OCI-LY1 (cell line): ENCODE measurements around the gene PSMD1.

ENCODE experiments used
- H2AFZ ChIP-seq: fragments of 200-600 bp; sonication (generic), shearing (Covaris generic); 2 replicates; pipeline ENCODE4 v1.6.0; 2014; ENCODE audit warnings: antibody characterized with exemption, mild to moderate bottlenecking, low read length
- H3F3A ChIP-seq: fragments of 200-600 bp; sonication (generic), shearing (Covaris generic); 2 replicates; pipeline ENCODE4 v1.6.0; 2014; ENCODE audit warnings: mild to moderate bottlenecking, antibody characterized with exemption, low read length, moderate library complexity; ENCODE audit not compliant: insufficient read depth
- H3K27ac ChIP-seq: fragments of 200-600 bp; sonication (generic); 2 replicates; pipeline ENCODE4 v1.5.1; 2014; ENCODE audit warnings: low read length, mixed run types, mild to moderate bottlenecking, low read depth; ENCODE audit not compliant: poor library complexity, severe bottlenecking
- H3K27me3 ChIP-seq: fragments of 200-600 bp; sonication (generic); 2 replicates; pipeline ENCODE4 v1.6.0; 2014; ENCODE audit warnings: antibody characterized with exemption, mild to moderate bottlenecking, low read length, moderate library complexity; ENCODE audit not compliant: insufficient read depth
- H3K36me3 ChIP-seq: fragments of 200-600 bp; sonication (generic); 2 replicates; pipeline ENCODE4 v1.6.1; 2014; ENCODE audit warnings: mild to moderate bottlenecking, antibody characterized with exemption, low read length, moderate library complexity, mixed read lengths; ENCODE audit not compliant: insufficient read depth
- H3K4me1 ChIP-seq: fragments of 200-600 bp; sonication (generic); 2 replicates; pipeline ENCODE4 v1.5.1; 2014; ENCODE audit warnings: mild to moderate bottlenecking, low read length, moderate library complexity; ENCODE audit not compliant: insufficient read depth, severe bottlenecking
- H3K4me2 ChIP-seq: fragments of 200-600 bp; sonication (generic), shearing (Covaris generic); 2 replicates; pipeline ENCODE4 v1.6.1; 2014; ENCODE audit warnings: low read length
- H3K4me3 ChIP-seq: fragments of 200-600 bp; sonication (generic); 2 replicates; pipeline ENCODE4 v1.5.1; 2014; ENCODE audit warnings: low read length, low read depth, mild to moderate bottlenecking, mixed read lengths; ENCODE audit not compliant: poor library complexity, severe bottlenecking
- H3K79me2 ChIP-seq: fragments of 200-600 bp; shearing (Covaris generic); 2 replicates; pipeline ENCODE4 v1.6.1; 2016; ENCODE audit warnings: mixed run types, low read length, mixed read lengths; ENCODE audit not compliant: insufficient read depth
- H3K9ac ChIP-seq: fragments of 200-600 bp; sonication (generic), shearing (Covaris generic); 2 replicates; pipeline ENCODE4 v1.6.1; 2014; ENCODE audit warnings: mild to moderate bottlenecking, low read length, mixed read lengths
- H3K9me2 ChIP-seq: fragments of 200-600 bp; sonication (generic), shearing (Covaris generic); 2 replicates; pipeline ENCODE4 v1.6.1; 2014; ENCODE audit warnings: low read depth, mild to moderate bottlenecking, low read length, mixed read lengths
- H3K9me3 ChIP-seq: fragments of 200-600 bp; shearing (Covaris generic); 2 replicates; pipeline ENCODE4 v1.6.1; 2014; ENCODE audit warnings: low read length, mixed read lengths
- H4K20me1 ChIP-seq: fragments of 200-600 bp; sonication (generic), shearing (Covaris generic); 2 replicates; pipeline ENCODE4 v1.6.0; 2016; ENCODE audit warnings: mild to moderate bottlenecking, low read length; ENCODE audit not compliant: insufficient read depth
- EZH2 ChIP-seq: fragments of 200-600 bp; sonication (generic), shearing (Covaris generic); IDR thresholded peaks from 2 replicates; pipeline ENCODE4 v1.8.0; 2017; ENCODE audit warnings: borderline replicate concordance, mixed run types, mild to moderate bottlenecking, antibody characterized with exemption, low read length, moderate library complexity, mixed read lengths
- TF ChIP-seq, protein P1 (sequence below): fragments of 200-600 bp; sonication (generic), shearing (Covaris generic); IDR thresholded peaks from 2 replicates; pipeline ENCODE4 v1.5.1; 2017; ENCODE audit warnings: mild to moderate bottlenecking, antibody characterized with exemption, low read length, moderate library complexity, mixed read lengths

The PSMD1 gene

DNA sequence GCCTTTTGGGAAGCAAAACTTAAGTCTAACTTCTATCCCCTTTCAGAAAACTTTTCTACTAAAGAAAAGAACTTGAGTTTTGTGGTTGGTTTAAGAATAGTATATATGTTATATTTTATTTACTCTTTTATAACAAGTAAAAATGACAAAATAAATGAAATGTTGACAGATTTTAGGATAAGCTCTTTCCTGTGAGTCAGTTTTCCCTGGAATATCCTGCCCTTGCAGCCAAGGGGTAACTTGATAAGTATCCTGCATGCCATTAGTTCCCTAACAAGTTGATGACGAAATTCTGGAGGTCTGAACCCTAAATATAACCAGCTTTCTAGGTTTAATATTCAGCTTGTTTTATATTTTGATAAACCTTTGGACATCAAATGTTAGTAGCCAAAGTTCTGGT lies 75.5 kb downstream of the PSMD1 start:
- H3K4me1 ChIP-seq: peaks cover 8% of the 10 kb centered on the region
- H3K79me2 ChIP-seq: 0 out of 2 replicates have a peak, but pooled peaks cover 3% of the 10 kb centered on the region
- H3K9me3 ChIP-seq: no peaks in the 10 kb centered on the region
- H3K4me2 ChIP-seq: no peak overlapping the region
- no peaks in the 10 kb centered on the region for H3F3A ChIP-seq
- H3K9ac ChIP-seq: no peak overlapping the region
- TF ChIP-seq, protein P1, sequence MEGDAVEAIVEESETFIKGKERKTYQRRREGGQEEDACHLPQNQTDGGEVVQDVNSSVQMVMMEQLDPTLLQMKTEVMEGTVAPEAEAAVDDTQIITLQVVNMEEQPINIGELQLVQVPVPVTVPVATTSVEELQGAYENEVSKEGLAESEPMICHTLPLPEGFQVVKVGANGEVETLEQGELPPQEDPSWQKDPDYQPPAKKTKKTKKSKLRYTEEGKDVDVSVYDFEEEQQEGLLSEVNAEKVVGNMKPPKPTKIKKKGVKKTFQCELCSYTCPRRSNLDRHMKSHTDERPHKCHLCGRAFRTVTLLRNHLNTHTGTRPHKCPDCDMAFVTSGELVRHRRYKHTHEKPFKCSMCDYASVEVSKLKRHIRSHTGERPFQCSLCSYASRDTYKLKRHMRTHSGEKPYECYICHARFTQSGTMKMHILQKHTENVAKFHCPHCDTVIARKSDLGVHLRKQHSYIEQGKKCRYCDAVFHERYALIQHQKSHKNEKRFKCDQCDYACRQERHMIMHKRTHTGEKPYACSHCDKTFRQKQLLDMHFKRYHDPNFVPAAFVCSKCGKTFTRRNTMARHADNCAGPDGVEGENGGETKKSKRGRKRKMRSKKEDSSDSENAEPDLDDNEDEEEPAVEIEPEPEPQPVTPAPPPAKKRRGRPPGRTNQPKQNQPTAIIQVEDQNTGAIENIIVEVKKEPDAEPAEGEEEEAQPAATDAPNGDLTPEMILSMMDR: no peak
- TF ChIP-seq EZH2: no peak
- no peaks in the 10 kb centered on the region for H3K36me3 ChIP-seq
- H4K20me1 ChIP-seq: no peaks in the 10 kb centered on the region
- no peak overlapping the region for H3K4me3 ChIP-seq
- H3K9me2 ChIP-seq: no peaks in the 10 kb centered on the region
- no peak overlapping the region for H2AFZ ChIP-seq
- H3K27ac ChIP-seq: no peak overlapping the region
- H3K27me3 ChIP-seq: no peaks in the 10 kb centered on the region

DNA sequence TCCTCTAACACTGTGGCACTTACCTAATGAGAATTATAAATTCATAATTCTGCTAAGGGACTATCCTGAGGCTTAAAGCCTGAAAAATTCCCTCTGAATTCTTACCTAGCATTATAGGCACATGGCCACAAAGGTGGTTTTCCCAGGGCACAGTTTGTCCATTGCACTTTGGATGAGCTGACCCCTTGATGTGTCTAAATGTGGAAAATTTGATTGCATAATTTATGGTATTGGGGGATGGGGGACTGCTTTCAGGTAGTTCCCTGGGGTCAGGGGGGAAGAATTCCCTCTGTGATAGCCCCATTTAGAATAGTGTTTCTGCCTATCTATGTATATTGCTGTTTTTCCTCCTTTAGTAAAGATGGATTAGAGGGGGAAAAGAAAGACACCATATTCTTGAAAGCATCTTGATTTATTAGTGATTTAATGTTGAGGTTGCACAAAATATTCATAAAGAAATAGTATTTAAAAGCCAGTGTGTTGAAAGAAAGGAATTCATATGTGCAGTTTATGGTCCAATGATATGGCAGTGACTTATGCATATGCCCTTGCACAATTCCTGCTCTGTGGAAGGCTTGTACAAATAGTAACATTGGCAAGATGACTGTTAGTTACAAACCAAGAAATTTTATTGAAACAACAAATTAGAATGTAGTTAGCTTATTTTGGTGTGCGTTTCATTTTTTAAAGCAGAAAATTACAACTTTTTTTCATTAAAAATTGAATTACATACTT lies 76.9 kb downstream of the PSMD1 start:
- no peak overlapping the region for H2AFZ ChIP-seq
- 0 out of 2 replicates have a peak, but pooled peaks cover 3% of the 10 kb centered on the region for H3K79me2 ChIP-seq
- no peak overlapping the region for H3K4me2 ChIP-seq
- H3K9me2 ChIP-seq: no peaks in the 10 kb centered on the region
- H4K20me1 ChIP-seq: no peaks in the 10 kb centered on the region
- H3K9ac ChIP-seq: no peak overlapping the region
- H3K4me3 ChIP-seq: no peak overlapping the region
- H3K27me3 ChIP-seq: no peaks in the 10 kb centered on the region
- no peaks in the 10 kb centered on the region for H3F3A ChIP-seq
- H3K36me3 ChIP-seq: peaks cover 12% of the 10 kb centered on the region; the same call in 1 of the 2 replicates
- no peak overlapping the region for H3K27ac ChIP-seq
- TF ChIP-seq EZH2: no peak
- TF ChIP-seq, protein P1: no peak
- H3K4me1 ChIP-seq: peaks cover 8% of the 10 kb centered on the region
- H3K9me3 ChIP-seq: no peaks in the 10 kb centered on the region

DNA sequence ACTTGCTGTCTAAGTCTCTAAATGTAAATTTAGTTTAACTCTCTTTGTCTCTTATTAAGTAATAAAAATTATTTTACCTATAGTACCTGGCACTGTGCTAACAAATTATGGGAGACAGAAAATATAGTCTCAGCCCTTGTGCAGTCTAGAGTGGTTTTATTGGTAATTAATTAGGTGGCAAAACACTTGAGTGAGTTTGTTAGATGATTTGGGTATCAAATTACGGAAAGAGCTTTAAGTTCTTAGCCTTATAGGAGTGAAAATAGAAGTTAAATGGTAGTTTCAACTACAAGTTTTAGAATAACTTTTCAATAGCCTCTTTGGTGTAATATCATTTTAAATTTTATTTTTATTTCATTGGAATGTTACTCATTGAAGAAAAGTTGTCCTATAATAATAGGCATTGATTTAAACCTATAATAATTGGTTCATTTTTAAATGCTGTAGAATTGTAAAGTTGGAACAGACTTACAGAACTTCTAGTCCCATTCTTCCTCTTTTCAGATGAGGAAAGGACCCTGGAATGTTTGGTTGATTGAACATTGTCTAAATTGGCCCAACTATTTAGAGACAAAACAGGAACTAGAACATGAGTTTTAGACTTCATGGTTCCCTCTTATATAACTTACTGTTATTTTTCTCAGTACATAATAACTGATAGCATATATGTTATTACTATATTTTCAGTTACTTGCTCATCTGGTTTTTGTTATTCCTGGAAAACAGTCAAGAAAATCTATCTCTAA lies 78.4 kb downstream of the PSMD1 start:
- TF ChIP-seq, protein P1: no peak
- TF ChIP-seq EZH2: no peak
- Histone ChIP-seq H3K9me2 (no peaks in the 10 kb centered on the region), H3K4me1 (peaks cover 8% of the 10 kb centered on the region)

More for the DNA sequence above, 78.4 kb downstream of the PSMD1 start:
- Histone ChIP-seq H3K9me3 (no peaks in the 10 kb centered on the region), H3K9ac (no peak overlapping the region), H4K20me1 (no peaks in the 10 kb centered on the region), H3K4me3 (no peak overlapping the region), H3K27me3 (no peaks in the 10 kb centered on the region), H3F3A (no peaks in the 10 kb centered on the region), H2AFZ (no peak overlapping the region), H3K4me2 (no peak overlapping the region), H3K36me3 (peaks cover 24% of the 10 kb centered on the region; the same call in 1 of the 2 replicates), H3K79me2 (0 out of 2 replicates have a peak, but pooled peaks cover 3% of the 10 kb centered on the region), H3K27ac (no peak overlapping the region)
